Hindlimb muscle (tissue), 1 donor: ENCODE data around the gene SLC35E2B. TPM values are rescaled to one million over a fixed set of nuclear protein-coding genes. Genes with fewer than 3 reads are reported as not detected.

ENCODE experiments used
- DNase-seq: peaks from one replicate; pipeline ENCODE4 v3.0.0-alpha.2; 2013
- polyA plus RNA-seq: library from polyadenylated mRNA; unstranded; fragments of 120-200 nt; gene quantifications from one replicate; pipeline ENCODE4 v1.2.1, GENCODE V29; 2013; ENCODE audit not compliant: insufficient read length

The SLC35E2B gene
- polyA plus RNA-seq, 1 donor: 37.7 TPM

DNA sequence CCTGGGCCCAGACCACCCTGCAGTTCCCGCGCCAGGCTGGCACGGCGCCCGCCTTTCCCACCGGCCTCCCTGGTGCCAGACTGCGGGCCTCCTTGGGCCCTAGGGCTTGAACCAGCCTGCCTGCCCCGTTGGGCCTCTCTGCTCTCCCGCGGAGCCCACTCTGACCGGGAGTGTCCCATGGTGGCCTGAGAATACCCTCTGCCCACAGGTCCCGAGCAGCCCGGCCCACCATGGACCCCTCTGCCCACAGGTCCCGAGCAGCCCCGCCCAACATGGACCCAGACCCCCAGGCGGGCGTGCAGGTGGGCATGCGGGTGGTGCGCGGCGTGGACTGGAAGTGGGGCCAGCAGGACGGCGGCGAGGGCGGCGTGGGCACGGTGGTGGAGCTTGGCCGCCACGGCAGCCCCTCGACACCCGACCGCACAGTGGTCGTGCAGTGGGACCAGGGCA, 69.4 kb downstream of the SLC35E2B start:
- DNase-seq: no peak

DNA sequence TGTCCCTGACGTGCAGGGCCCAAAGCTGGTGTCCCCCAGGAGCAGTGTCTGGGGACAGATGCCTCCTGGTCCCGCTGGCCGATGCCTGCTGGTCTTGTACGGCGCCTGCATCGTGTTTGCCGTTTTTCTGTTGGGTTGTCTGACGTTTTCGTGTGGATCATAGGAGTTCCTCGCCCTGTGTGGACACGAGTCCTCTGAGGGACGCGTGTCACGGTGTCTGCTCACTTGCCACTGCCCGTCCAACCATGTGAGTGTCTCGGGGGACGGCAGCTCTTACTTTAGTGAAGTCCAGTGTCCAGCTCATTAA, 69.9 kb downstream of the SLC35E2B start:
- no peak for DNase-seq

- no peak for DNase-seq
These were observed 70.4 kb downstream of the SLC35E2B start for GRCh38 chr1:1622010-1622787.

DNA sequence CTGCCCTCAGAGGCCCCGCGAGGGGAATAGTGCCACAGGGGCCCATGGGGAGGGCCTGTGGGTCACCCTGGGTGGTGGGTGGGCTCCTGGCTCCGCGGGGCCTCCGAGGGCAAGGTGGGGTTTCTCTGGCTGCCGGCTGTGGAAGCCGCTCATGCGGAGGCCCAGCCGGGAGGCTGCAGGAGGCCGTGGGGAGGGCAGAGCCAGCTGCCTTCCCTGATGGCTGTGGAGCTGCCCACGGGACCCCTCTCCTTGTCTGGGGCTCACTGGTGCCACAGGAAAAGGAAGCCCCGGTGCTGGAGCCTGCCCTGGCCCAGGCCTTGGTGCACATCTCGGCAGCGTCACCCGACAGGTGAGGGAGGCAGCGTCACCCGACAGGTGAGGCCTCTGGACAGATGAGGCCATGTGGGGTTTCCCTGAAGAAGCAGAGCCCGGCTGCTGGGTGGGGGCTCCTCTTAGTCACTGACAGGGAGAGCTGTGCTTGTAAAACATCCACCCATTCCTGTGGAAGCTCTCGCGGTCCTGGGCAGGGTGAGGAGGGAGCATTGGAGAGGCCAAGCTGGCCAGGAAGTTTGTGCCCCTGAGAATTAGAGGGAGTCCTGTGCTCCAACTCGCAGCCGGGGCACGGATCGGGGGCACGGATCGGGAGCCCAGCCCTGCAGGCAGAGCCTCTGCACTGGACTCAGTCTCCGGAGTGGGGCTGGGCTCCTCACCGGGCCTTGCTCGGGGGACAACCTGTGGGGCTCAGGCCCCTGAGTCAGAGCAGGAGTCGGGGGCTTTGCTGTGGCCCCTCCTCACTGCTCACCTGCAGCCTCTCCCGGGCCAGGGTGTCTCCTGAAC, 71.2 kb downstream of the SLC35E2B start:
- no peak for DNase-seq

DNA sequence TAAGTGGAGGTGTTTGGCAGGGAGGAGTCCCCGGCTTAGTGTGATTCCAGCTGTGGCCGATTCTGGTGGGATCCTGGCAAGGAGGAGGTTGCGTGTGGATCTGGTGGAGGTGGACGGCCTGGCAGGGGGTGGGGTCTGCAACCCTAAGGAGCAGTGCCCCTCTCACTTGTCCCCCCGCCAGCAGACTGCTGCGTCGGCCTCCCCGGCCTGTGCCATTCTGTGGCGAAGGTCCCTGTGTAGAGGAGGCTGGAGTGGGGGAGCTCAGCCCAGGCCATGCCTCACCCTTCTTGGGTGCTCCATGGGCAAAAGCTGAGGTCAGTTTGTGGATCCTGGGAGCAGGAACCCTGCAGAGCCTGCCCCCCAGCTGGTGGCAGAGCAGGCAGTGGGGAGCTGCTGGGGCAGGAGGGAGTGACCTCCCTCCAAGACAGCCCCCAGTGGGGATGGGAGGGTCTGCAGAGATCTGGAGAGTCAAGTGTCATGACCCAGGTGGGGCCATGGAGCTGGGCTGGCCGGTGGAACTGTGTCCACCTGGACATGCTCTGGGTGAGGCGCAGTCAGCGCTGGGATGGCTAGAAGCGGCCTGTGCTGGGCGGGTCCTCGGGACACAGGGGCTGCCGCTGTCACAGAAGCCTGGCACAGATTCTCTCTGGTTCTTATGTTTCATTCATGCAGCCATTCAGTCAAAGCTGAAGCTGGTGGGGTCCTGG, 72.0 kb downstream of the SLC35E2B start:
- no peak for DNase-seq

- no peak for DNase-seq
These were observed 72.7 kb downstream of the SLC35E2B start for GRCh38 chr1:1619917-1620361.

DNA sequence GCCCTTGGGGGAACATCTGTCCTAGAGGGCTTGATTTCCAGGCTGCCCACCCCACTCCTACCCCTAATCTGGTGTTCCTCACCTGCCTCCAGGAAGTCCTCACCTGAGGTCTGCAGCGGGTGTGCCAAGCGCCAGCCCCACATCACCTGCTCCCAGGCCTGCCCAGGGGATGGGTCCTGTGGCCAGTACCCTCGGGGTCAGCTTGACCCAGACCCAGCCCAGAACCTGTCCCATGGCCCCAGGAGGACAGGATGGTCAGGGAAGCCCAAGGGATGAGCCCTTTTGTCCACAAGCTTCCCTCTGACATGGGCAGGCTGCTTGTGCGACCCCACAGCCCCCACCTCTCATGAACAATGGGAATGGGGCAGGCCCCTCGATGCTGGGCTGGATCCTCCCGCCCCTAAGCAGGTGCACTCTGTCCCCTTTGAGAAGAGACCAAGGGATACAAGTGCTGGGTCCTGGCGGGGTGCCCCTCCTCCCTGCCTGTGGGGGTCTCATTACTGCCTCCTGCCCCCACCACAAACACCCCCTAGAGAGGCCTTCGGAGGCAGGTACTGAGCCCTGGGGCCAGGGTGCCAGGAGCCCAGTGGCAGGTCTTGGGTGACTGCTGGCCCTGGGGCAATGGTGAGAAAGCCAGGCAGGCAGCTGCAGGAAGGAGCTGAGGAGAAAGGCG, 74.1 kb downstream of the SLC35E2B start:
- no peak for DNase-seq

- DNase-seq: no peak
These were observed 74.7 kb downstream of the SLC35E2B start for GRCh38 chr1:1617925-1618324.

DNA sequence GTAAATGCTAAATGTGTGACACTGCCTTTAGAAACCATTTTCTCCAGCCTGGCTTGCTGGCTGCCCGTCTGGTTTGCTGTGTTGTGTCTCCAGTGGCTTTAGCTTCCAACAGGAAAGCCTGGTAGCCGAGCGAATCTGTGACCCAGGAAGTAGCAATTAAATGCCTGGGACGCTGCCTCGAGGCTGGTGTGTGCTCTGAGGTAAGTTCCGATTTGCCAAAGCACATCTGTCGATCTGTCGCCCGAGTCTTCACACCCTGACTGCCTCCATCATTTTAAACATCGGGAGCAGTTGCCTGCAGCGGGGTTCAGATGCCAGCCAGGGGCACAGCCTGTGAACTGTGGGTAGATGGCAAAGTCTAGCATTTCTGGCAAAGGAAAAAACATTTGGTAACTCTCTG, 75.1 kb downstream of the SLC35E2B start:
- no peak for DNase-seq

DNA sequence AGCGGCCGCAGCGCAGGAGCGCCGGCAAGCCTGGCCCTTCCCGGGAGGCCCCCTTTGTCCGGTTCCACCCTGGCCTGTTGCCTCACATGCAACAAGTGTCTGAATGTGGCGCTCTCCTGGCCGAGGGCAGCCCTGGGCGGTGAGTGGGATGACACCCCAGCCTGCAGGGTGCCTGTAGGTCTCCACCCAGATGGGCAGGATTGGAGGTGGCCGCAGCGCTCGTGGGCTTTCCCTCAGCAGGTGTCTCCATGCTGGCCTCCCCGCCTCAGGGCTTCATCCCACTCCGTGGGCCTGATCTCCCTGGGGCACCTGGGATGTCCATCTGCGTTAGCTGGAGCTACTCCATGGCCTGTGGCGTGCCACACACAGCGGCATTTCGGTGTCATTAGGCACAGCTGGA, 75.8 kb downstream of the SLC35E2B start:
- no peak for DNase-seq

- no peak for DNase-seq
These were observed 76.4 kb downstream of the SLC35E2B start for GRCh38 chr1:1616045-1616790.

- DNase-seq: peak; percentile 96
These were observed 77.1 kb downstream of the SLC35E2B start, which contains the start of gene MIB2 for GRCh38 chr1:1615256-1616044. Gene MIB2, plus strand, starts transcription at chr1:1615500. Its CDS starts 7,953 bp downstream, at chr1:1623453.

- no peak for DNase-seq
These were observed 77.7 kb downstream of the SLC35E2B start for GRCh38 chr1:1614954-1615255.

- no peak for DNase-seq
These were observed 78.2 kb downstream of the SLC35E2B start for GRCh38 chr1:1614204-1614953.

GRCh38 chr1:1613509-1614082, 79.0 kb downstream of the SLC35E2B start:
- DNase-seq: no peak

DNA sequence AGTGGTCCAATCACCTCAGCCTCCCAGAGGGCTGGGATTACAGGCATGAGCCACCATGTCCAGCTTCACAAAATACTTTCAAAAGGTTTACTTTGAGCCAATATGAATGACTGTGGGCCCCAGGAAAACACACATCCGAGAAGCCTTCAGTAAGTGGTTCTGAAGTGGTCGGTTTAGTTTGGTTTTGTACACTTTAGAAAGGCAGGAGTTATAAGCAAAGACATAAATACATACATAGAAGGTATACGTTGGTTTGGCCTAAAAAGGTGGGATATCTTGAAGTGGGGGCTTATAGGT, 80.5 kb downstream of the SLC35E2B start:
- no peak for DNase-seq

GRCh38 chr1:1610796-1611195, 81.8 kb downstream of the SLC35E2B start:
- DNase-seq: no peak

- DNase-seq: no peak
These were observed 82.6 kb downstream of the SLC35E2B start for GRCh38 chr1:1609822-1610485.
